Activated T-helper 1 cell treated with anti-CD3 and anti-CD28 coated beads, Interleukin-2, amount 50 U/mL, for 16 hours (primary cell): ENCODE results near the gene C5orf52.
"Not testable (repeated sequence)": the region's sequence is repeated elsewhere in the genome, so short reads cannot be mapped to it uniquely, and the experiment has no call there.

Experiments
- DNase-seq, 2 donors: peaks; one replicate each; pipeline ENCODE4 v3.0.0-alpha.2; 2020; ENCODE audit warnings: low read depth in 1 of 2, low spot score in 1 of 2

The C5orf52 gene

GRCh38 chr5:157670662-157671591, at the start of gene C5orf52:
Gene C5orf52 (plus strand): TSS chr5:157671533. CDS start chr5:157671615, 82 bp downstream.
- no peak for DNase-seq

DNA sequence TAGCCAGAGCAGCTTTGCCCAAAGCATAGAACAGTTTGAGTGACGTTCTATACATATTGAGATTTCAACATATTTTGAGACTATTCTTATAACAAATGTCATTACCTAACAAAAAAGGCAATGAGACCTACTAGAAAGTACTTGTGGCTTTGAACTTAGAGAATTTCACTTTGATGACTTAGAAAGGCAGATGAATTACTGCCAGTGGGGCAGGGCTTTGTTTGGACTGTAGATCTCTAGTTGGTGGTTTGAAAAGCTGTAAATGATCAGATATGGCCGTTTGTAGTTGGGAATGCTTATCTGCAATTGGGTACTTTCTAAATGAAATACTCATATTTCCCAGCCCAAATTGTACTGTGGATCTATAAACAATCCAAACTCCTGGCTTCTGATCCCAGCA, 47.2 kb upstream of the C5orf52 start:
- no peak for DNase-seq

- DNase-seq: no peak
Measured at GRCh38 chr5:157626831-157627230, 44.5 kb upstream of the C5orf52 start.

DNA sequence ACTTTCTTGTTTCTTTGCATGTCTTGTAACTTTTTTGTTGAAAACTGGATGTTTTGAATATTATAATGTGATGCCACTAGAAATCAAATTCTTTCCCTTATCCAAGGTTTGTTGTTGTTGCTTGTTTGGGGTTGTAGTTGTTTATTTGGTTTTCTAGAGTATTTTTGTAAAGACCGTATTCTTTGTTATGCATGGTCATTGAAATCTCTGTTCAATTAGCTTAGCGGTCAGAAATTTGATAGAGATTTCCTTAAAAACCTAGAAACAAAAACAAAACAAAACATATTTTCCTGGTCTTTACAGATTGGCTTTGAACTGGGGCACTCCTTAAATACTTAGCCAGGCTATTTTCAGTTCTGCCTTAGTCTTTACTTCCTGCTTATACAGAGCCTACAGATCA, 41.0 kb upstream of the C5orf52 start:
- no peak for DNase-seq

GRCh38 chr5:157640406-157641066, 30.8 kb upstream of the C5orf52 start:
- no peak for DNase-seq

GRCh38 chr5:157648275-157648990, 22.9 kb upstream of the C5orf52 start:
- no peak for DNase-seq

GRCh38 chr5:157649101-157649500, 22.2 kb upstream of the C5orf52 start:
- DNase-seq: no peak

DNA sequence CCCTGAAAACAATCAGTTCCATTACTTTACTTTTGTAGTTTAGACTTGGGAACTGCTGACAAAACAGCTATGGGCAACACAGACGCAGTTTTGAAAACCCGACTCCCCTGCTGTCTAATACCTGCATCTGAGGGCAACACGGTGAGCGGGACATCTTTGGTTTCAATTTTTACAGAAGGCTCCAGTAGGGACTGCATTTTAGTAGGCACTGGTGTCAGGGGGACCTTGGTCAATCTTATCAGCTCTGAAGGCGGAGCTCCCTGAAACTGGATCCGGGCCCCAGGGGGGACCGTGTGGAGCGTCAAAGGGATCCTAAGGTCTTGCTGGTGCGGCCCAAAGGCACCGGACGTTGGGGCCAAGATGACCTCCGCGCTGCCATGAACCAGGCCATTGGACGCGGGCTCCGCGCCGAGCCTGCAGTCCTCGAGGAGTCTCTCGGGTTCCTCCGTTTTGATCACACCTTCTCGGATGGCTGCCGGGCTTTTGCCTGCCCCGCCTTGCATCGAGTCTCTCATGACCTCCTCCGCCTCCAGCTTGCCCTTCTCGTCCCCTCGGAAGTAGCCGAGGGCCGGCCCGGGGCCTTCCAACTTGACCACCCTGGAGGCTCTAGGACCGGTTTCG, 20.2 kb upstream of the C5orf52 start:
- DNase-seq: no peak

DNA sequence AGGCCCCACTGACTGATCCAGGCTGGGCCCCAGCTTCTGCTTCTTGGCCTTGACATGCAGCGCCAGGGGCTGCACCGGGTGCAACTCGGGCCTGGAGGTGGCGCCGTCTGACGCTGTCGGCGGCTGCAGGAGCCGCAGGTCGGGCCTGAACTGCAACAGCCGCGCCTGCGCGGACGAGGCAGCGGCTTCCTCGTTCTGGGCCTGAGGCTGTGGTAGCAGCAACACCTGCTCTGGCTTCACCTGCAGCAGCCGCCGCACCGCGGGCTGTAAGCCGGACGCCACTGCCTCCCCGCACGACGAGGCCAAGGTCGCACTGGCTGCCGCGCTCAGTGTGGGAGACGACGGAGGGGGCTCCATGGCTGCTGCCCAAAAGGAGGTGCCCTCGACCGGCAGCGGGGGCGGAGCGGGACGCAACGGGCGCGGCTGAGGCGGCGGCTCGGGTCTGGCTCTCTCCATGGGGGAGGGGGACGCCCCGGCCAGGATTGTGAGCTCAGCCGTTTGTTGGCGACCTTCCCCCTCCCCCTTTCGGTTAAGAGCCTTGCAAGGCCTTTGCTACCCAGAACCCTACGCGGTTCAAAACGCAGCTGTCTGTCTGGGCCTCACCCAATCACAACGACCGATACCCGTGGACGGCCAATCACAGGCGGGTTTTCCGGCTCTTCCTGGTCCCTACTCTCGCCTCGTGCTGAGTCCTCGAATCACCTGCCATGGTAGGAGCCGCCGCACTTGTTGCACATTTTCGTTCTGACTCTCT, 19.5 kb upstream of the C5orf52 start:
- peak; percentile 68 to 73 for DNase-seq

DNA sequence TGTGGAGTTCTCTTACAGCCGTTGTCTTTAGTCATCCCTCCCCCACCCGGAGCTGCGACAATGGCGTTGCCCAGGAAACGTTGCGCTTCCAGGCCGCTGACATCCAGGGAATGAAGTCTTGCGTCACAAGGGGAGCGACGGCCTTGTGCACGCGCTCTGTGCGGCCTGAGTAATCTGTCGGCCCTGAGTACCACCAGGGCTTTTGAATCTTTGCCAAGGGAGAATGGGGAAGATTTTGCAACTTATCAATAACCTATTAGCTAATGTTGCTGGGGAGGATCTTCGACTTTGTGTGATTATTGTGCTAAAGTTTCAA, 19.0 kb upstream of the C5orf52 start, which contains the start of gene SOX30:
TSS of gene SOX30 (minus strand) at position 62 of the 316 bp plus-strand sequence. CDS start 360 bp downstream, outside the sequence.
- DNase-seq: no peak

- DNase-seq: no peak
Measured at GRCh38 chr5:157657516-157657915, 13.8 kb upstream of the C5orf52 start.

GRCh38 chr5:157658893-157659292, 12.4 kb upstream of the C5orf52 start:
- no peak for DNase-seq

- DNase-seq: no peak
Measured at GRCh38 chr5:157659868-157660660, 11.3 kb upstream of the C5orf52 start.

GRCh38 chr5:157665467-157666070, 5.8 kb upstream of the C5orf52 start:
- DNase-seq: no peak

DNA sequence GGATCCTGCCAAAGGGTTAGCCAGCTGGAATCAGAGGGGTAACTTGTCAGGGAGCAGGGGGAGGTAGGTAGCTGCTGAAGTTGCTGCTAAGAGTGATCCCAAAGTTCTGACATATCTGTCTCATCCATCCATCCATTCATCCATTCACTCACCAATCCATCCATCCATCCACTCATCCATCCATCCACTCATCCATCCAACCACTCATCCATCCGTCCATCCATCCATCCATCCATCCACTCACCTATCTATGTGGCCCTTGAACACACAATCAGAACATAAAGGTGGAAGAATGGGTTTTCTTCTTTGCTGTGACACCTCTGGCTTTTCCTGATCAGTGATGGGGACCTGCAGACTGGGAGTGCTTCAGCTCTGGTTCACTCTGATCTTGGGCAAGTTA, 3.0 kb upstream of the C5orf52 start:
- DNase-seq: no peak

DNA sequence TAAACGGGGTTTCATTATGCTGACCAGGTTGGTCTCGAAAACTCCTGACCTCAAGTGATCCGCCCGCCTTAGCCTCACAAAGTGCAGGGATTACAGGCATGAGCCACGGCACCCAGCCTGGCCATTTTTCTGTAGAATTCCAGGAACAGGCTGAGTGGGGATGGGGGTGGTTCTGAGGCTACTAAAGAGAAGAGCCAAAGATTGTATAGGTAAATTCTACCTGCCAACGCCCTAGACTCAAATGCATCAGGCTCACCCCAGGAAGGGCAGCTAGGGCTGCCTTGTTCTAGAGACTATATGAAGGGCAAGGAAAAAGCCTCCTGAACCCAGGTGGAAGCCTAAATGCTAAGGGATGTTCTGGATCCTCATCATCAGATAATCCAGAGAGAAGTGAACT, 1.6 kb upstream of the C5orf52 start:
- DNase-seq: no peak

DNA sequence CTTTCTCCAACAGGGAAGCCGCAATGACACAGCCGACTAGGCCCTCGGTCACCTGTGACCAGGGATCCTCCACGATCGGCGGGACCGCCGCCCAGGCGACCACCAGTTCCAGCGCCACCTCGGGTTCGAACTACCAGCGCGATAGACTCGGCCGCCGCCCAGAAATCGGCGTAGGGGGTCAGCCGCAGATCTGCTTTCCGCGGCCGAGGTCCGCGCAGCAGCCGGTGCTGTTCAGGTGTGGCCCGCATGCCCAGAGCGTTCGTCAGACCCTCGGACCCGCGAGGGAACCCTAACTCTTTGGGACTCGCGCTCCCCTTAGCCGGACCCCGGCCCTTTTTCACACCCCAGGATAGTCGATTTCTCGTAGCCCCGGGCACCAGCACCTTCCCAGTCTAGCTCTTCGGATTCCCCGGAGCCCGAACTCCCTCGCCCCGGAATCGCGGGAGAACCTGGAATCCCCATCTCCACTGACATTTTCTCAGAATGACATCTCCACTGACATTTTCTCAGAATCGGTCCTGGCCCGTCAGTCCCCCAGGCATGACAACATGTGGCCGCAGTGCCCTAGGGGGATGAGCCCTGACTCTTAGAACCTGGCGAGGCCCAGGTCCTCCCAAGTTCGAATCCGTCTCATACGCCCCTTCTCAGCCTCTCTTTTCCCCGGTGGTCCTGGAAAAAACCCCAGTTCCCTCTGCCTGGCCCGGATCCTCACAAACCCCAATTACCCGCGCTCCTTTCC, 428 bp downstream of the C5orf52 start:
- no peak for DNase-seq

DNA sequence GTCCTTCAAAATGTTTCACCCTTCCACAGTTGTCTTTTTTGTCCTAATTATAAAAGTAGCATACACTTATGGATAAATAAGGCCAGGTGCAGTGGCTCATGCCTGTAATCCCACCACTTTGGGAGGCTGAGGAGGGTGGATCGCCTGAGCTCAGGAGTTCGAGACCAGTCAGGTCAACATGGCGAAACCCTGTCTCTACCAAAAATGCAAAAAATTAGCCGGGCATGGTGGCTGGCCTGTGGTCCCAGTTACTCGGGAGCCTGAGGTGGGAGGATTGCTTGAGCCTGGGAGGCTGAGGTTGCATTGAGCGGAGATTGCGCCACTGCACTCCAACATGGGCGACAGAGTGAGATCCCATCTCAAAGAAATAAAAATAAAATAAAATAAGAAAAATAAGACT, 1.6 kb downstream of the C5orf52 start:
- DNase-seq: no peak

DNA sequence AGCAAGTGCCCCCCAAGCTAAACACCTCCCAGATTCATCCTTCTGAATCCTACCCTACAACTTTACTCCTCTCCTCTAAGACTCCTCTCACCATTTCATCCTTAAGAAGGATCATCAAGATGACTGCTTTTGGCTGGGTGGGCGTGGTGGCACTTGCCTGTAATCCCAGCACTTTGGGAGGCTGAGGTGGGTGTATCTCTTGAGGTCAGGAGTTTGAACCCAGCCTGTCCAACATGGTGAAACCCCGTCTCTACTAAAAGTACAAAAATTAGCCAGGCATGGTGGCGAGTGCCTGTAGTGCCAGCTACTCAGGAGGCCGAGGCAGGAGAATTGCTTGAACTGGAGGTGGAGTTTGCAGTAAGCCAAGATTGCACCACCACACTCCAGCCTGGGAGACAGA, 3.0 kb downstream of the C5orf52 start:
- not testable (repeated sequence) for DNase-seq
